Stimulated activated CD4-positive, alpha-beta T cell treated with anti-CD3 and anti-CD28 coated beads, TNF-alpha, amount 100 ng/mL, for 4 hours (primary cell): ENCODE results near the gene NTSR2.

Source experiments
- DNase-seq, 3 experiments: peaks; one replicate each; pipeline ENCODE4 v3.0.0-alpha.2; 2020; ENCODE audit warnings: low read depth in 3 of 3

Gene NTSR2

GRCh38 chr2:11669454-11670291, at the start of gene NTSR2:
NTSR2 (minus strand) TSS chr2:11670195; CDS start chr2:11670129, 66 bp downstream.
- DNase-seq: no peak

GRCh38 chr2:11719230-11719977, 49.4 kb upstream of the NTSR2 start:
- DNase-seq: no peak

GRCh38 chr2:11718606-11719005, 48.6 kb upstream of the NTSR2 start:
- no peak for DNase-seq

- DNase-seq: no peak
Measured at GRCh38 chr2:11717623-11718022, 47.6 kb upstream of the NTSR2 start.

- DNase-seq: no peak
Measured at GRCh38 chr2:11716689-11717321, 46.8 kb upstream of the NTSR2 start.

- DNase-seq: no peak
Measured at GRCh38 chr2:11715987-11716652, 46.1 kb upstream of the NTSR2 start.

- no peak for DNase-seq
Measured at GRCh38 chr2:11713815-11714214, 43.8 kb upstream of the NTSR2 start.

- no peak for DNase-seq
Measured at GRCh38 chr2:11712866-11713265, 42.9 kb upstream of the NTSR2 start.

- no peak for DNase-seq
Measured at GRCh38 chr2:11711751-11712150, 41.8 kb upstream of the NTSR2 start.

GRCh38 chr2:11711354-11711716, 41.3 kb upstream of the NTSR2 start:
- DNase-seq: no peak

- DNase-seq: no peak
Measured at GRCh38 chr2:11710632-11711353, 40.8 kb upstream of the NTSR2 start.

GRCh38 chr2:11710210-11710609, 40.2 kb upstream of the NTSR2 start:
- DNase-seq: no peak

GRCh38 chr2:11709293-11709692, 39.3 kb upstream of the NTSR2 start:
- DNase-seq: no peak

GRCh38 chr2:11708106-11708505, 38.1 kb upstream of the NTSR2 start:
- no peak for DNase-seq

- DNase-seq: no peak
Measured at GRCh38 chr2:11705711-11706110, 35.7 kb upstream of the NTSR2 start.

- no peak for DNase-seq
Measured at GRCh38 chr2:11705063-11705462, 35.1 kb upstream of the NTSR2 start.

GRCh38 chr2:11703700-11704099, 33.7 kb upstream of the NTSR2 start:
- no peak for DNase-seq

GRCh38 chr2:11702946-11703345, 33.0 kb upstream of the NTSR2 start:
- DNase-seq: no peak

GRCh38 chr2:11701751-11702301, 31.8 kb upstream of the NTSR2 start:
- DNase-seq: no peak

GRCh38 chr2:11701206-11701605, 31.2 kb upstream of the NTSR2 start:
- DNase-seq: no peak
